Measurements from ENCODE around the gene SERPINB6.
"Not testable (repeated sequence)": the region's sequence is repeated elsewhere in the genome, so short reads cannot be mapped to it uniquely, and the experiment has no call there.

The SERPINB6 gene

GRCh38 chr6:2944405-2945152 is 26.8 kb downstream of the SERPINB6 start:
- H3K9me3 ChIP-seq (ENCODE audit: control insufficient read depth, insufficient read depth, low read depth, low read length): no peaks in the 10 kb centered on the region
- H3K27me3 ChIP-seq (ENCODE audit: control insufficient read depth, insufficient read depth, low read length): no peaks in the 10 kb centered on the region
- no peak overlapping the region for H3K27ac ChIP-seq (ENCODE audit: low read depth, low read length)
- no peak overlapping the region for H3K9ac ChIP-seq (ENCODE audit: low read length)
- peaks cover 7% of the 10 kb centered on the region for H3K36me3 ChIP-seq (ENCODE audit: control insufficient read depth, insufficient read depth, low read length)
- H3K4me1 ChIP-seq (ENCODE audit: control insufficient read depth, insufficient read depth, low read length): peaks cover 8% of the 10 kb centered on the region; the same call in 1 of the 2 replicates
- no peak overlapping the region for H3K4me3 ChIP-seq (ENCODE audit: low read depth, low read length)

DNA sequence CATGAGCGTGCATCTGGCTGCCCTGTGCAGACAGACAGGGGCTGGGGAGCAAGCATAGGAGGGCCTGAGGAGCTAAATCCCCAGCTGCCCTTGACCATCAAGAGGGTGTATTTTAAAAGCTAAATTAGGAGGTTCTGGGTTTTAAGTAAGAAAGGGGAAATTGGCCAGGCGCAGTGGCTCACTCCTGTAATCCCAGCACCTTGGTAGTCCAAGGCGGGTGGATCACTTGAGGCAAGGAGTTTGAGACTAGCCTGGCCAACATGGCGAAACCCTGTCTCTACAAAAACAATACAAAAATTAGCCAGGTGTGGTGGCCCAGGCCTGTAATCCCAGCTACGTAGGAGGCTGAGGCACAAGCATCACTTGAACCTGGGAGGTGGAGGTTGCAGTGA is 27.8 kb downstream of the SERPINB6 start:
- Histone ChIP-seq H3K9ac (ENCODE audit: low read length) (no peak overlapping the region), H3K4me3 (ENCODE audit: low read depth, low read length) (no peak overlapping the region), H3K27ac (ENCODE audit: low read depth, low read length) (no peak overlapping the region), H3K36me3 (ENCODE audit: control insufficient read depth, insufficient read depth, low read length) (peaks cover 4% of the 10 kb centered on the region), H3K4me1 (ENCODE audit: control insufficient read depth, insufficient read depth, low read length) (peaks cover 8% of the 10 kb centered on the region; the same call in 1 of the 2 replicates), H3K9me3 (ENCODE audit: control insufficient read depth, insufficient read depth, low read depth, low read length) (no peaks in the 10 kb centered on the region), H3K27me3 (ENCODE audit: control insufficient read depth, insufficient read depth, low read length) (no peaks in the 10 kb centered on the region)

DNA sequence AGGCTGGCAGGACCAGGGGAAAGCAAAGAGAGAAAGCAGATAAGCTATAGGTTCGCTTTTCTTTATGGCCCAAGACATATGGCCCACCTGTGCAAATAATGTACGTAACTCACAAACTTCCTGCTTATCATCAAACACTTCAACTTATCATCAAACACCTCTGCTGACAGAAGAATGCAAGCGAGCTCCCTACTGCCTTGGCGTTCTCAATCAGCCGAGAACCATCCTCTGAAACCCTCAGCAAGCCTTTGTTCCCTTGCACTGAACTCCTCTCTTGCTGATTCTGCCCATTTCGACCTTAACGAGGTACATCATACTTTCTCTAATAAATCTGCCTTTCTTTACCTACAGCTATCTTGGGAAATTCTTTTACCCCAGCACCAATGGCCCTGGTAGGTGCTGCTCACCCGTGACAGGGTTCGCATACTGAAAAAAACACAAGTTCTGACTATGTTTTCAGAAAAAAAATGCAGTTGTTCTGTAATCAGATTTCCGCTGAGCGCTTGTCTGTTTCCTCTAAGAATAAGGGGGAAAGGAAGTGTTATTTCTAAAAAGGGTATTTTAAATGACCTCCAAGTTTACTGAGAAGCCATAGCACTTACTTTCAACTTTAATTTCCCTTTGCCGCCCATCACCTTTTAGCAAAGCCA is 28.3 kb downstream of the SERPINB6 start:
- H3K9me3 ChIP-seq (ENCODE audit: control insufficient read depth, insufficient read depth, low read depth, low read length): no peaks in the 10 kb centered on the region
- H3K27me3 ChIP-seq (ENCODE audit: control insufficient read depth, insufficient read depth, low read length): no peaks in the 10 kb centered on the region
- H3K9ac ChIP-seq (ENCODE audit: low read length): no peak overlapping the region
- H3K4me3 ChIP-seq (ENCODE audit: low read depth, low read length): no peak overlapping the region
- H3K4me1 ChIP-seq (ENCODE audit: control insufficient read depth, insufficient read depth, low read length): peaks cover 8% of the 10 kb centered on the region; the same call in 1 of the 2 replicates
- no peak overlapping the region for H3K27ac ChIP-seq (ENCODE audit: low read depth, low read length)
- no peaks in the 10 kb centered on the region; the same call in none of the 2 replicates for H3K36me3 ChIP-seq (ENCODE audit: control insufficient read depth, insufficient read depth, low read length)

GRCh38 chr6:2942116-2942515 is 29.3 kb downstream of the SERPINB6 start:
- not testable (repeated sequence) for H3K4me3 ChIP-seq (ENCODE audit: low read depth, low read length); H3K27me3 ChIP-seq (ENCODE audit: control insufficient read depth, insufficient read depth, low read length); H3K4me1 ChIP-seq (ENCODE audit: control insufficient read depth, insufficient read depth, low read length); H3K27ac ChIP-seq (ENCODE audit: low read depth, low read length); H3K9me3 ChIP-seq (ENCODE audit: control insufficient read depth, insufficient read depth, low read depth, low read length); H3K36me3 ChIP-seq (ENCODE audit: control insufficient read depth, insufficient read depth, low read length); H3K9ac ChIP-seq (ENCODE audit: low read length)

GRCh38 chr6:2940851-2941250 is 30.5 kb downstream of the SERPINB6 start:
- Histone ChIP-seq H3K27ac (ENCODE audit: low read depth, low read length) (no peak overlapping the region), H3K4me1 (ENCODE audit: control insufficient read depth, insufficient read depth, low read length) (peaks cover 8% of the 10 kb centered on the region; the same call in 1 of the 2 replicates), H3K36me3 (ENCODE audit: control insufficient read depth, insufficient read depth, low read length) (no peaks in the 10 kb centered on the region), H3K4me3 (ENCODE audit: low read depth, low read length) (no peak overlapping the region), H3K9ac (ENCODE audit: low read length) (no peak overlapping the region), H3K27me3 (ENCODE audit: control insufficient read depth, insufficient read depth, low read length) (no peaks in the 10 kb centered on the region), H3K9me3 (ENCODE audit: control insufficient read depth, insufficient read depth, low read depth, low read length) (peaks cover 3% of the 10 kb centered on the region; the same call in 1 of the 2 replicates)

- peaks cover 8% of the 10 kb centered on the region; the same call in 1 of the 2 replicates for H3K4me1 ChIP-seq (ENCODE audit: control insufficient read depth, insufficient read depth, low read length)
- no peak overlapping the region for H3K9ac ChIP-seq (ENCODE audit: low read length)
- no peaks in the 10 kb centered on the region for H3K36me3 ChIP-seq (ENCODE audit: control insufficient read depth, insufficient read depth, low read length)
- peaks cover 3% of the 10 kb centered on the region; the same call in 1 of the 2 replicates for H3K9me3 ChIP-seq (ENCODE audit: control insufficient read depth, insufficient read depth, low read depth, low read length)
- no peak overlapping the region for H3K4me3 ChIP-seq (ENCODE audit: low read depth, low read length)
- H3K27me3 ChIP-seq (ENCODE audit: control insufficient read depth, insufficient read depth, low read length): no peaks in the 10 kb centered on the region
- no peak overlapping the region for H3K27ac ChIP-seq (ENCODE audit: low read depth, low read length)
Measured at GRCh38 chr6:2940010-2940850, 31.1 kb downstream of the SERPINB6 start.

- H3K4me3 ChIP-seq (ENCODE audit: low read depth, low read length): no peak overlapping the region
- H3K9me3 ChIP-seq (ENCODE audit: control insufficient read depth, insufficient read depth, low read depth, low read length): peaks cover 3% of the 10 kb centered on the region; the same call in 1 of the 2 replicates
- peaks cover 5% of the 10 kb centered on the region; the same call in 1 of the 2 replicates for H3K4me1 ChIP-seq (ENCODE audit: control insufficient read depth, insufficient read depth, low read length)
- no peaks in the 10 kb centered on the region for H3K36me3 ChIP-seq (ENCODE audit: control insufficient read depth, insufficient read depth, low read length)
- no peaks in the 10 kb centered on the region for H3K27me3 ChIP-seq (ENCODE audit: control insufficient read depth, insufficient read depth, low read length)
- H3K9ac ChIP-seq (ENCODE audit: low read length): no peak overlapping the region
- H3K27ac ChIP-seq (ENCODE audit: low read depth, low read length): no peak overlapping the region
Measured at GRCh38 chr6:2939315-2940009, 31.9 kb downstream of the SERPINB6 start.

- Histone ChIP-seq H3K4me1 (ENCODE audit: control insufficient read depth, insufficient read depth, low read length) (peaks cover 4% of the 10 kb centered on the region; the same call in 1 of the 2 replicates), H3K9ac (ENCODE audit: low read length) (no peak overlapping the region), H3K27ac (ENCODE audit: low read depth, low read length) (no peak overlapping the region), H3K4me3 (ENCODE audit: low read depth, low read length) (no peak overlapping the region), H3K27me3 (ENCODE audit: control insufficient read depth, insufficient read depth, low read length) (no peaks in the 10 kb centered on the region), H3K9me3 (ENCODE audit: control insufficient read depth, insufficient read depth, low read depth, low read length) (peaks cover 3% of the 10 kb centered on the region; the same call in 1 of the 2 replicates), H3K36me3 (ENCODE audit: control insufficient read depth, insufficient read depth, low read length) (no peaks in the 10 kb centered on the region)
Measured at GRCh38 chr6:2938632-2939083, 32.7 kb downstream of the SERPINB6 start.

GRCh38 chr6:2938004-2938631 is 33.2 kb downstream of the SERPINB6 start:
- H3K36me3 ChIP-seq (ENCODE audit: control insufficient read depth, insufficient read depth, low read length): no peaks in the 10 kb centered on the region
- H3K27ac ChIP-seq (ENCODE audit: low read depth, low read length): no peak overlapping the region
- H3K4me1 ChIP-seq (ENCODE audit: control insufficient read depth, insufficient read depth, low read length): no peaks in the 10 kb centered on the region; the same call in 1 of the 2 replicates
- no peak overlapping the region for H3K4me3 ChIP-seq (ENCODE audit: low read depth, low read length)
- H3K9me3 ChIP-seq (ENCODE audit: control insufficient read depth, insufficient read depth, low read depth, low read length): peaks cover 3% of the 10 kb centered on the region; the same call in 1 of the 2 replicates
- H3K27me3 ChIP-seq (ENCODE audit: control insufficient read depth, insufficient read depth, low read length): no peaks in the 10 kb centered on the region
- no peak overlapping the region for H3K9ac ChIP-seq (ENCODE audit: low read length)

GRCh38 chr6:2937627-2938003 is 33.8 kb downstream of the SERPINB6 start:
- no peaks in the 10 kb centered on the region for H3K4me1 ChIP-seq (ENCODE audit: control insufficient read depth, insufficient read depth, low read length)
- peaks cover 3% of the 10 kb centered on the region; the same call in 1 of the 2 replicates for H3K9me3 ChIP-seq (ENCODE audit: control insufficient read depth, insufficient read depth, low read depth, low read length)
- no peak overlapping the region for H3K27ac ChIP-seq (ENCODE audit: low read depth, low read length)
- H3K27me3 ChIP-seq (ENCODE audit: control insufficient read depth, insufficient read depth, low read length): no peaks in the 10 kb centered on the region
- no peaks in the 10 kb centered on the region for H3K36me3 ChIP-seq (ENCODE audit: control insufficient read depth, insufficient read depth, low read length)
- H3K4me3 ChIP-seq (ENCODE audit: low read depth, low read length): no peak overlapping the region
- H3K9ac ChIP-seq (ENCODE audit: low read length): no peak overlapping the region
